Measurements from ENCODE around the gene CPS1.

The CPS1 gene

DNA sequence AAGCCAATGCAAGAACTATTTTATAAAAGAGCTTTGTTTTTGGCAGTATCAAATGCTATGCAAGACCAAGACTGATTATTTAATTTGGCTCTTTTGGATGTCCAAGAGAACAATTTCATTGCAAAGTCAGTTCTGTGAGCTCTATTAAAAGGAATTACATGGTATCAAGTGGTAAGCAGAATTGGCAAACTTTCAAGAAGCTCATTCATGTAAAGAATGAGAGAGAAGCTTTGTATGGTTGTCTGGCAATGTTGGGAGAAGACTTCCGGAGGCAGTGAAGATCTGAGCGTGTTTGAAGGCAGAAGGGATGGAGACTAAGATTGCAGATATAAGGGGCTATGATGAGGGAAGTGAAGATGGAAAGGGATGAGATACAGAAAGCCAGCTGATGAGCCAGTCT lies 49.6 kb downstream of the CPS1 start:
- ChIA-PET CTCF (interaction anchor here (0.9 to 1.5 kb wide), 3 partner anchors 13 to 28 kb away, joined by 3 to 4 read pairs (median 3); no protein-coding TSS in a partner anchor), POLR2A (no interaction called here)
- TF ChIP-seq, protein P1, sequence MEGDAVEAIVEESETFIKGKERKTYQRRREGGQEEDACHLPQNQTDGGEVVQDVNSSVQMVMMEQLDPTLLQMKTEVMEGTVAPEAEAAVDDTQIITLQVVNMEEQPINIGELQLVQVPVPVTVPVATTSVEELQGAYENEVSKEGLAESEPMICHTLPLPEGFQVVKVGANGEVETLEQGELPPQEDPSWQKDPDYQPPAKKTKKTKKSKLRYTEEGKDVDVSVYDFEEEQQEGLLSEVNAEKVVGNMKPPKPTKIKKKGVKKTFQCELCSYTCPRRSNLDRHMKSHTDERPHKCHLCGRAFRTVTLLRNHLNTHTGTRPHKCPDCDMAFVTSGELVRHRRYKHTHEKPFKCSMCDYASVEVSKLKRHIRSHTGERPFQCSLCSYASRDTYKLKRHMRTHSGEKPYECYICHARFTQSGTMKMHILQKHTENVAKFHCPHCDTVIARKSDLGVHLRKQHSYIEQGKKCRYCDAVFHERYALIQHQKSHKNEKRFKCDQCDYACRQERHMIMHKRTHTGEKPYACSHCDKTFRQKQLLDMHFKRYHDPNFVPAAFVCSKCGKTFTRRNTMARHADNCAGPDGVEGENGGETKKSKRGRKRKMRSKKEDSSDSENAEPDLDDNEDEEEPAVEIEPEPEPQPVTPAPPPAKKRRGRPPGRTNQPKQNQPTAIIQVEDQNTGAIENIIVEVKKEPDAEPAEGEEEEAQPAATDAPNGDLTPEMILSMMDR (IDR thresholded peaks at IDR 0.05; ENCODE audit: control extremely low read depth, extremely low read depth, low read depth, missing control alignments) = no peak
- no peak for DNase-seq (ENCODE audit: extremely low spot score)

DNA sequence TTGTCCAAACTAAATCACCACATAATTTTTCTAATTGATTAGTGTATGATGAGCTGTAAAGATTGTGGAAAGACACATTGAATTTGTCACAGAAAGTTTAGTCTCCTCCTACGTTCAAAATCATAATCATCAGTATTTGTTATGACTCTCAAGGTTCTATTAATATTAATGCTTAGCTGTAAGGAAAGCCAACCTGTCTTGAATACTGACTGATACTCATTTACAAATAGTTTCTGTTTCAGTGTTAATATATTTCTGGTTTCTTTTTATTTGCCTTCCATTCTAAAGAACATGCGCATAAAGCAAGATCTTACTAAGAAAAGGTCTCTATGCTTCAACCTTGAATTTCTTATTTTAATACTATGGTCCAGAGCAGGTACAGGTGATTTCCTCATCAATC lies 55.1 kb downstream of the CPS1 start:
- TF ChIP-seq, protein P1 (IDR thresholded peaks at IDR 0.05; ENCODE audit: control extremely low read depth, extremely low read depth, low read depth, missing control alignments) = no peak
- CTCF ChIA-PET = no interaction called here
- DNase-seq (ENCODE audit: extremely low spot score) = no peak
- POLR2A ChIA-PET = no interaction called here

DNA sequence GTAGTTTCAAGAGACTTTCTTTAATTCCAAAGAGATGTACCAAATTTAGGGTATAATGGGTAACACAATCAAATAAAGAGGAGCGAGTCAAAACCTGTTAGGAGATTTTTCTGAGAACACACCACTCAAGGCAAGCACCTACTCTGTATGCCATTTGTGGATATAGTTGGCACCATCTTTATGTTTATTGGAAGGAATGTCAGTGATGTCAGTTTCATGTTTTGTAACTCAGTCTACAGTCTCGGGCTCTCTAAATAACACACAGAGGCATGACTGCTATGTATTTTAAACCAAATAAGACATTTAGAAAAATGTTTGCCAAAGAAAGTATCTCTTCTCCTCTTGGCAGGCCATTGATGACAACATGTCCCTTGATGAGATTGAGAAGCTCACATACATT lies 59.7 kb downstream of the CPS1 start:
- DNase-seq (ENCODE audit: extremely low spot score) = no peak
- CTCF ChIA-PET = interaction anchor here (1.9 kb wide), 1 partner anchor 8 kb away, joined by 4 read pairs; no protein-coding TSS in a partner anchor
- POLR2A ChIA-PET = no interaction called here
- TF ChIP-seq, protein P1 (IDR thresholded peaks at IDR 0.05; ENCODE audit: control extremely low read depth, extremely low read depth, low read depth, missing control alignments) = no peak

DNA sequence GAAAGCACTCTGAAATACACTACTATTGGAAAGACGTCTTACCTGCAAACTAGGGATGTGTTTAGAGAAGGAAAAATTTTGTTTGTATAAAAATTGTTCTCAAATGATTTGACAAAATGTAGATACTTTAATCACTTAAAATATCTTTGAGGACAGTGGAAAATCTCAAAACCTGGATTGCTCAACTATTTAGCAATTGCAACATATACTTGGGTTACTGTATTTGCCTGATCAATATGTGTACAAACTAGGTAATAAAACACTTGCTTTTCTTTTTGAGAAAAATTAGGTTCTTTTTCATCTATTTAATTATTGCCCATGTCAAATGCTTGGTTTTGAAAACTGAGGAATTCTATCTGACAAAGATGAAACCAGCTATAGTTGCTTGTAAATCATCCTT lies 60.9 kb downstream of the CPS1 start:
- DNase-seq (ENCODE audit: extremely low spot score) = no peak
- CTCF ChIA-PET = no interaction called here
- TF ChIP-seq, protein P1 (IDR thresholded peaks at IDR 0.05; ENCODE audit: control extremely low read depth, extremely low read depth, low read depth, missing control alignments) = no peak
- POLR2A ChIA-PET = no interaction called here

DNA sequence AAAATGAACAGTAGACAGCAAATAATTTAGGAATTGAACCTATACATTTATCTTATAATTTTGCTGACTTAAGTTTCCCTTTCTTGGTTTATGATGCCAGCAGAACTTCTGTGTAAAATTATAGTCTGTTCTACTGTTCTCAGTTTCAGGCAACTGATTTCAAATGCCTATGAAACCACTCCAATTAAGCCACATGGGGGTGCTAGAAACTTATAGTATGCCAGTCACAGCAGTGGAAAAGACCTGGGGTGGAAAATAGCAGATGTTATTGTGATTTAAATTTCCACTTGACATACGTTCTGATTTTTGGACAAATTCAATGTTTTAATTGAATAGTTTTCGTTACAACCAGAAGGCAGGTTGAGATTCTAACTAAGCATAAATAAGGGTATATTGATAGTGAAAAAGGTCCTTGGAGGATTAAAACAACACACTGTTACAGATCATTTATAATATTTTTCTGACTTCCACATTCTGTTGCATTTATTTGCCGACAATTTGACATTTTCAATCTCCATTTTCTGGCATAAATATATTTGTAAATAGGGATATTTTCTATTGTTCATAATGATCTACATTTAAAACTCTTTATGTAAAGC lies 61.4 kb downstream of the CPS1 start:
- CTCF ChIA-PET = interaction anchor here (1.8 to 1.9 kb wide), 2 partner anchors 9 to 13 kb away, joined by 3 to 7 read pairs; no protein-coding TSS in a partner anchor
- POLR2A ChIA-PET = no interaction called here
- TF ChIP-seq, protein P1 (IDR thresholded peaks at IDR 0.05; ENCODE audit: control extremely low read depth, extremely low read depth, low read depth, missing control alignments) = peak; percentile 26
- peak; percentile 16 for DNase-seq (ENCODE audit: extremely low spot score)

DNA sequence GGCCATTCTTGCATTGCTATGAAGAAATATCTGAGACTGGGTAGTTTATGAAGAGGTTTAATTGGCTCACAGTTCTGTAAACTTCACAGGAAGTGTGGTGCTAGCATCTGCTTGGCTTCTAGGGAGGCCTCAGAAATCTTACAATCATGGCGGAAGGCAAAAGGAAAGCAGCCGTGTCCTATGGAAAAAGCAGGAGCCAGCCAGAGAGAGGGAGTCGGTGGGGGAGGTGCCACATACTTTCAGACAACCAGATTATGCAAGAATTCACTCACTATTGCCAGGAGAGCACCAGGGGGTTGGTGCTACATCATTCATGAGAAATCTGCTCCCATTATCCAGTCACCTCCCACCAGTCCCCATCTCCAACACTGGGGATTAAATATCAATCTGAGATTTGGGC lies 64.1 kb downstream of the CPS1 start:
- TF ChIP-seq, protein P1 (IDR thresholded peaks at IDR 0.05; ENCODE audit: control extremely low read depth, extremely low read depth, low read depth, missing control alignments) = no peak
- no peak for DNase-seq (ENCODE audit: extremely low spot score)
- ChIA-PET CTCF (interaction anchor here (0.8 kb wide), 1 partner anchor 65 kb away, joined by 3 read pairs; no protein-coding TSS in a partner anchor), POLR2A (no interaction called here)

All from GM10248 (cell line).